Suprapubic skin (tissue), 4 donors: ENCODE data around the gene PRSS8. TPM values are rescaled to one million over a fixed set of nuclear protein-coding genes. Genes with fewer than 3 reads are reported as not detected.

Source experiments
- DNase-seq, 2 donors: peaks; one replicate each; pipeline ENCODE4 v3.0.0-alpha.2; 2019; ENCODE audit warnings: low spot score in 2 of 2
- H3K27ac ChIP-seq: fragments of 200-600 bp; sonication (generic); one replicate; pipeline ENCODE4 v1.5.1; 2019
- H3K27me3 ChIP-seq: fragments of 200-600 bp; sonication (generic); one replicate; pipeline ENCODE4 v1.5.1; 2019
- H3K36me3 ChIP-seq: fragments of 200-600 bp; sonication (generic); one replicate; pipeline ENCODE4 v1.5.1; 2019
- H3K4me1 ChIP-seq: fragments of 200-600 bp; sonication (generic); one replicate; pipeline ENCODE4 v1.5.1; 2019
- H3K4me3 ChIP-seq: fragments of 200-600 bp; sonication (generic); one replicate; pipeline ENCODE4 v1.5.1; 2019; ENCODE audit warnings: mild to moderate bottlenecking
- H3K9me3 ChIP-seq: fragments of 200-600 bp; sonication (generic); one replicate; pipeline ENCODE4 v1.5.1; 2019
- EP300 ChIP-seq: sonication (generic); formaldehyde crosslinking; IDR thresholded peaks from one replicate; pipeline ENCODE4 v1.6.1; 2017; ENCODE audit warnings: antibody characterized with exemption
- POLR2A ChIP-seq, 2 donors: fragments of 450-650 bp; IDR thresholded peaks; one replicate each; pipeline ENCODE4 v1.6.1; 2017; ENCODE audit warnings: antibody characterized with exemption in 2 of 2, mild to moderate bottlenecking in 2 of 2, moderate library complexity in 2 of 2
- POLR2AphosphoS5 ChIP-seq, 3 donors: sonication (generic); formaldehyde crosslinking; IDR thresholded peaks; one replicate each; pipeline ENCODE4 v1.6.1; 2017; ENCODE audit warnings: antibody characterized with exemption in 3 of 3
- WGBS: methylation state at CpG from one replicate; pipeline ENCODE4 v1.1.5; 2018; 5-methylcytosine and 5-hydroxymethylcytosine counted together
- total RNA-seq, 4 donors: library from RNA; depleted of rRNA; stranded (reverse); fragments of >200 nt; gene quantifications; one replicate each; pipeline ENCODE4 v1.1.0, GENCODE V29; 2016
- TF ChIP-seq, protein P1 (sequence below), 2 donors: fragments of 200-600 bp in 1 of 2; fragments of 450-650 bp in 1 of 2; sonication (generic) in 1 of 2; IDR thresholded peaks; one replicate each; pipeline ENCODE4 v1.5.1; 2016 to 2019; ENCODE audit warnings: antibody characterized with exemption in 2 of 2, mild to moderate bottlenecking in 1 of 2, moderate library complexity in 1 of 2

Gene PRSS8
- total RNA-seq, 4 donors from 2014 or later, result 46.3 to 168 (median 140) TPM

DNA sequence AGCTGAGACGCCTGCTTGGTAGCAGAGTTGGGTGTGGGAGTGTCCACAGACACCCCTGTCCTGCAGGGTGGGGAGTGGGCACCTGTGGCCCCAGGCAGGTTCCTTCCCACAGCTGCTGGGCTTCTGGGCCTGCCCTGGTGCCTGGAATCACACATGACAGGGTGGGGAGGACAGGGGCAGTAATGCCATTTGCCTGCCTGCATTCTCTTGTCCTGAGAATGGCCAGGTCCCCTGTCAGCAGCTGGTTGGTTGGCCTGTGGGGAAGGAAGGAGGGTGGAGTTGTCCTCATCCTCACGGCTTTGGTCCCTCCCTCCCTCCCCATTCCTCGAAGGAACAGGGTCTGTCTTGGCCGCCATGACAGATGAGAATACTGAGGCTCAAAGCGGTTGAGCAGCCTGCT lies 52.0 kb downstream of the PRSS8 start:
- no peak for DNase-seq
- H3K9me3 ChIP-seq, result no peaks in the 10 kb centered on the region
- H3K4me3 ChIP-seq, result no peak overlapping the region
- no peaks in the 10 kb centered on the region for H3K27me3 ChIP-seq
- H3K4me1 ChIP-seq, result peaks cover 28% of the 10 kb centered on the region
- TF ChIP-seq EP300 (no peak), POLR2AphosphoS5 (IDR thresholded peaks at IDR 0.05) (no peak), POLR2A (IDR thresholded peaks at IDR 0.05) (no peak)
- TF ChIP-seq, protein P1, sequence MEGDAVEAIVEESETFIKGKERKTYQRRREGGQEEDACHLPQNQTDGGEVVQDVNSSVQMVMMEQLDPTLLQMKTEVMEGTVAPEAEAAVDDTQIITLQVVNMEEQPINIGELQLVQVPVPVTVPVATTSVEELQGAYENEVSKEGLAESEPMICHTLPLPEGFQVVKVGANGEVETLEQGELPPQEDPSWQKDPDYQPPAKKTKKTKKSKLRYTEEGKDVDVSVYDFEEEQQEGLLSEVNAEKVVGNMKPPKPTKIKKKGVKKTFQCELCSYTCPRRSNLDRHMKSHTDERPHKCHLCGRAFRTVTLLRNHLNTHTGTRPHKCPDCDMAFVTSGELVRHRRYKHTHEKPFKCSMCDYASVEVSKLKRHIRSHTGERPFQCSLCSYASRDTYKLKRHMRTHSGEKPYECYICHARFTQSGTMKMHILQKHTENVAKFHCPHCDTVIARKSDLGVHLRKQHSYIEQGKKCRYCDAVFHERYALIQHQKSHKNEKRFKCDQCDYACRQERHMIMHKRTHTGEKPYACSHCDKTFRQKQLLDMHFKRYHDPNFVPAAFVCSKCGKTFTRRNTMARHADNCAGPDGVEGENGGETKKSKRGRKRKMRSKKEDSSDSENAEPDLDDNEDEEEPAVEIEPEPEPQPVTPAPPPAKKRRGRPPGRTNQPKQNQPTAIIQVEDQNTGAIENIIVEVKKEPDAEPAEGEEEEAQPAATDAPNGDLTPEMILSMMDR (IDR thresholded peaks at IDR 0.05), result no peak
- WGBS, result 95% methylated on average over 2 of the region's 5 CpGs
- H3K36me3 ChIP-seq, result peaks cover 67% of the 10 kb centered on the region
- no peak overlapping the region for H3K27ac ChIP-seq

DNA sequence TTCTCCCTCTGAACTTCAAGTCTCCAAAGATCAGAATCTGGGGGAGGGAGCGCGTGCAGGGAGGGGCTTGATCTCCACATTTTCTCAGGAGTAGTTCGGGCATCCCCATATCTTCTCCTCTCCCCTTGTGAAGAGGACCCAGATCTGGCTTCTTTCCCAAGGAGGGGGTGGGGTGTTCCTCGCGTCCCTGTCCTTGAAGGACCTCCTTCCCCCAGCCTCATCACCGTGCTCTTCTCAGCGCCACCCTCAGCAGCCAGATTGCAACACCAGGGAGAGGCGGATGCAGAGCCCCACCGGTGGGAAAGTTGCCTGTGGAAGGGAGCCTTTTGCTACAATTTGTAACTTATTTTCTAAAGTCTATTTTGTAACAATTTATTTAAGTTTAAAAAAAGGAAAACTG lies 52.4 kb downstream of the PRSS8 start:
- Histone ChIP-seq H3K4me1 (peaks cover 28% of the 10 kb centered on the region), H3K27ac (no peak overlapping the region), H3K4me3 (no peak overlapping the region), H3K27me3 (no peaks in the 10 kb centered on the region), H3K9me3 (no peaks in the 10 kb centered on the region), H3K36me3 (peaks cover 72% of the 10 kb centered on the region)
- TF ChIP-seq POLR2AphosphoS5 (IDR thresholded peaks at IDR 0.05), result no peak
- TF ChIP-seq, protein P1 (IDR thresholded peaks at IDR 0.05), result no peak
- no peak for TF ChIP-seq EP300
- TF ChIP-seq POLR2A (IDR thresholded peaks at IDR 0.05), result no peak
- no peak for DNase-seq
- 71% methylated on average over 9 of the region's 9 CpGs for WGBS

DNA sequence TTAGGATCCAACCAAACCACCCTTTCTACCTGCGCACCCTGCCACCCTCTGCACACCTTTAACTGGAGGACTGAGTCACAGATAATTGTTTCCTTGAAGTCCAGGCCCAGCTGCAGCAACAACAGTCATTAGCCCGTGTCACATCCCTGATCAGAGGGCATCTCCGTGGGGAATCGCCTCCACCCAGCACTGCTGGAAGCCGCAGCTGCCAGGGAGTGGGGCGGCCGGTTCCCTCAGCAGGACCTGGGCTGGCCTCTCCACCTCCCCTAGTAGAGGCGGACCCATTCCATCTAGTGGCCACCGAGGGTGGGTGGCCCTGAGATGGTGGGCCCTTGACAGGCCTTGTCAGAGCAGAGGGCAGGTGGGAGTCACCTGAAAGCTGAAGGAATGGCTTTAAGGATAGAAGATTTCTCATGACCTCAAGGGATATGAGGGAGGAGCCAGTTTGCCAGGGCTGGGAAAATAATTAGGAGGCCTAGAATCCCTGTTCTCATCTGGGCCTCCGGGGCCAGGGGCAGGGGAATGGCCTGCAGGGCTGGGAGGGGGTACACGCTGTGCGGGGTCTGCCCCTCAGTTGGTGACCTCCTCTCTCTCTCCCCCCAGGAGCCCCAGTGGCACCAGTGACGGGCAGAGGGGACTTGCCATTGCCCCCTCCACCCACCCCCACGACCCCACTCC lies 53.0 kb downstream of the PRSS8 start:
- 73% methylated on average over 11 of the region's 14 CpGs for WGBS
- no peak for DNase-seq
- Histone ChIP-seq H3K9me3 (no peaks in the 10 kb centered on the region), H3K27me3 (no peaks in the 10 kb centered on the region), H3K4me1 (peaks cover 28% of the 10 kb centered on the region), H3K36me3 (peaks cover 78% of the 10 kb centered on the region), H3K27ac (no peak overlapping the region), H3K4me3 (no peak overlapping the region)
- no peak for TF ChIP-seq POLR2AphosphoS5 (IDR thresholded peaks at IDR 0.05)

Other genes starting within 250 kb of the PRSS8 start
- 10 to 100 TPM; 32.3 to 47.2 (median 43.9) TPM for gene BCL7C, start 241.7 kb downstream of the PRSS8 start, total RNA-seq
- gene CTF1, start 239.1 kb downstream of the PRSS8 start, total RNA-seq, result 1 to 10 TPM in 1 of 4 donors, under 1 TPM in 3; 0.30 to 1.3 (median 0.71) TPM
- gene FBXL19, start 212.2 kb downstream of the PRSS8 start, total RNA-seq, result 10 to 100 TPM; 21.7 to 28.7 (median 24.5) TPM
- 10 to 100 TPM; 25.7 to 41.0 (median 32.7) TPM for gene ORAI3, start 186.7 kb downstream of the PRSS8 start, total RNA-seq
- 10 to 100 TPM; 12.5 to 14.7 (median 13.7) TPM for gene SETD1A, start 178.0 kb downstream of the PRSS8 start, total RNA-seq
- gene HSD3B7, start 150.5 kb downstream of the PRSS8 start, total RNA-seq, result 10 to 100 TPM; 13.2 to 20.8 (median 16.0) TPM
- gene STX1B, start 125.1 kb downstream of the PRSS8 start, total RNA-seq, result 1 to 10 TPM in 2 of 4 donors, under 1 TPM in 2; 0.55 to 3.5 (median 2.0) TPM
- gene STX4, start 102.2 kb downstream of the PRSS8 start, total RNA-seq, result 100 to 1,000 TPM in 1 of 4 donors, 10 to 100 TPM in 3; 32.5 to 118 (median 47.8) TPM
- gene ZNF668, start 61.5 kb downstream of the PRSS8 start, total RNA-seq, result 10 to 100 TPM in 3 of 4 donors, 1 to 10 TPM in 1; 9.0 to 15.9 (median 12.6) TPM
- 10 to 100 TPM; 19.2 to 31.7 (median 26.8) TPM for gene ZNF646, start 61.3 kb downstream of the PRSS8 start, total RNA-seq
- 1 to 10 TPM; 2.0 to 10.0 (median 5.1) TPM for gene PRSS53, start 46.8 kb downstream of the PRSS8 start, total RNA-seq
- gene VKORC1, start 40.9 kb downstream of the PRSS8 start, total RNA-seq, result 10 to 100 TPM; 53.8 to 79.3 (median 68.0) TPM
- gene BCKDK, start 27.3 kb downstream of the PRSS8 start, total RNA-seq, result 10 to 100 TPM; 51.0 to 63.2 (median 58.2) TPM
- 100 to 1,000 TPM in 1 of 4 donors, 10 to 100 TPM in 3; 62.3 to 100 (median 69.8) TPM for gene KAT8, start 18.1 kb downstream of the PRSS8 start, total RNA-seq
- 10 to 100 TPM in 2 of 4 donors, 1 to 10 TPM in 2; 2.2 to 17.8 (median 8.4) TPM for gene PRSS36, start 14.3 kb upstream of the PRSS8 start, total RNA-seq
- 100 to 1,000 TPM in 1 of 4 donors, 10 to 100 TPM in 3; 52.5 to 121 (median 58.9) TPM for gene FUS, start 44.4 kb upstream of the PRSS8 start, total RNA-seq
- gene PYCARD, start 67.0 kb upstream of the PRSS8 start, total RNA-seq, result 100 to 1,000 TPM in 3 of 4 donors, 10 to 100 TPM in 1; 43.8 to 162 (median 121) TPM
- gene TRIM72, start 78.4 kb upstream of the PRSS8 start, total RNA-seq, result under 1 TPM in 2 of 4 donors, not detected in 2; 0.15 to 0.17 TPM
- 10 to 100 TPM in 2 of 4 donors, 1 to 10 TPM in 1, not detected in 1; 4.2 to 17.7 (median 13.8) TPM for gene PYDC1, start 81.4 kb upstream of the PRSS8 start, total RNA-seq
- 10 to 100 TPM in 1 of 4 donors, 1 to 10 TPM in 2, under 1 TPM in 1; 0.98 to 14.4 (median 3.8) TPM for gene ITGAM, start 124.2 kb upstream of the PRSS8 start, total RNA-seq
- gene ITGAX, start 219.4 kb upstream of the PRSS8 start, total RNA-seq, result 1 to 10 TPM in 3 of 4 donors, not detected in 1; 1.1 to 2.0 (median 1.2) TPM